ENCODE data around the gene CEBPZOS.
A peak's percentile ranks its signal among the peaks of the same experiment; 100 is the strongest.
"Not testable (repeated sequence)": the region's sequence is repeated elsewhere in the genome, so short reads cannot be mapped to it uniquely, and the experiment has no call there.

Gene CEBPZOS

DNA sequence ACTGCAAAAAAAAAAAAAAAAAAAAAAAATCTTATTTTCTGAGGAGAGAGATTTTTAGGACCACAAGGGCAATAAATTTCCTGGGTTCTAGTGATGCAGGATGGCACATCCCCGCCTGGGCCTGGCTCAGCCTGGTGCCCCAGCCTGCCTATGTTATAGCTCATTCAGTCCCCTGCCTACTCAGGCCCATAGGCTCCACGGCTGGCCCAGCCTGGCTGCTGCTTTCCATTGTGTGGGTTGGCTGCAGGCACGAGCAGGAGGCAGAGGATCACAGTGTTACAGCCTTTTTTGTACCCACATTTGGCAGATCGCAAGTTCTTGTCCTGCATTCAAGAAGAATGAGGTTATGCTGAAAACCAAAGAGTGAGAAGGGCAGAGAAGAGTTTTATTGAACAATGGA is 5.0 kb upstream of the CEBPZOS start:
- no peak overlapping the region for H3K4me3 ChIP-seq (replicated peaks; ENCODE audit: low read depth, low read length)
- TF ChIP-seq, protein P1, sequence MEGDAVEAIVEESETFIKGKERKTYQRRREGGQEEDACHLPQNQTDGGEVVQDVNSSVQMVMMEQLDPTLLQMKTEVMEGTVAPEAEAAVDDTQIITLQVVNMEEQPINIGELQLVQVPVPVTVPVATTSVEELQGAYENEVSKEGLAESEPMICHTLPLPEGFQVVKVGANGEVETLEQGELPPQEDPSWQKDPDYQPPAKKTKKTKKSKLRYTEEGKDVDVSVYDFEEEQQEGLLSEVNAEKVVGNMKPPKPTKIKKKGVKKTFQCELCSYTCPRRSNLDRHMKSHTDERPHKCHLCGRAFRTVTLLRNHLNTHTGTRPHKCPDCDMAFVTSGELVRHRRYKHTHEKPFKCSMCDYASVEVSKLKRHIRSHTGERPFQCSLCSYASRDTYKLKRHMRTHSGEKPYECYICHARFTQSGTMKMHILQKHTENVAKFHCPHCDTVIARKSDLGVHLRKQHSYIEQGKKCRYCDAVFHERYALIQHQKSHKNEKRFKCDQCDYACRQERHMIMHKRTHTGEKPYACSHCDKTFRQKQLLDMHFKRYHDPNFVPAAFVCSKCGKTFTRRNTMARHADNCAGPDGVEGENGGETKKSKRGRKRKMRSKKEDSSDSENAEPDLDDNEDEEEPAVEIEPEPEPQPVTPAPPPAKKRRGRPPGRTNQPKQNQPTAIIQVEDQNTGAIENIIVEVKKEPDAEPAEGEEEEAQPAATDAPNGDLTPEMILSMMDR (IDR thresholded peaks at IDR 0.05; ENCODE audit: low read depth, low read length, missing control alignments), result no peak
- DNase-seq (ENCODE audit: extremely low read depth, low read depth), result no peak

DNA sequence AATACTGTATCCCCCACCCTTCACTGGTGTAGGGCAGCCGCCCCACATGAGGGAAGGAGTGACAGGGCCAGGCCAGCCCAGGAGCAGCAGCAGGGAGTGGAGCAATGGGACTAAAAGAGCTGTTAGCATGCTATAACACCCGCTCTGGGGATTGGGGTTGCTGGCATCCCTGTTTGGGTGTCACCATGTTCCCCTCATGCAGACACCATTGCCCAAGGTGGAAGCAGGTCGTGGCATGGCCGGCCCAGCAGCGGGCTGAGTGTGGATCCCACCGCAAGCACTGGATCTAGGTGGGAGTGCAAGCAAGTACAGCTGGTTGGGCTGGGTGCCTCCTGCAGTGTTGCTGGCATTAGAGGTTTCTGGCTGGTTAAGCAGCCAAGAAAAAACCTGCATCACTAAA is 4.5 kb upstream of the CEBPZOS start:
- TF ChIP-seq, protein P1 (IDR thresholded peaks at IDR 0.05; ENCODE audit: low read depth, low read length, missing control alignments), result no peak
- no peak overlapping the region for H3K4me3 ChIP-seq (replicated peaks; ENCODE audit: low read depth, low read length)
- DNase-seq (ENCODE audit: extremely low read depth, low read depth), result no peak

DNA sequence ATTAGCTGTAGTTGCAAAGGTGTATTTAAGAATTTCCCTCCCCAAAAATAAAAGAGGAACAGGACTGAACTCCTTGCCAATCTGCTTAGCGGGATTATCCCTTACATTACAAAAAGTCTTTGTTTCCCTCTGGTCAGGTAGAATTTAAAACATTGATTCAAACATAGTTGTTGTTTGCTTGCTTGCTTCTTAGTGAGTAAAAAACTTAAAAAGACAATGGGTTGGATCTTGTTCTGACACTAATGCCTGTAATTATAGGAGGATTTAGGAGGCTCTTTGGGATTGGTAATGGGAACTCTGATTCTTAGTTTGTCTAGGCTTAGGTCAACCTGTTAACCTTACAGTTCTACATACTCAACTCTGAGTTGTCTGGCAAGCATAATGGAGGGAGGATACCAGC is 3.7 kb upstream of the CEBPZOS start:
- DNase-seq (ENCODE audit: extremely low read depth, low read depth), result no peak
- TF ChIP-seq, protein P1 (IDR thresholded peaks at IDR 0.05; ENCODE audit: low read depth, low read length, missing control alignments), result no peak
- H3K4me3 ChIP-seq (replicated peaks; ENCODE audit: low read depth, low read length), result no peak overlapping the region

DNA sequence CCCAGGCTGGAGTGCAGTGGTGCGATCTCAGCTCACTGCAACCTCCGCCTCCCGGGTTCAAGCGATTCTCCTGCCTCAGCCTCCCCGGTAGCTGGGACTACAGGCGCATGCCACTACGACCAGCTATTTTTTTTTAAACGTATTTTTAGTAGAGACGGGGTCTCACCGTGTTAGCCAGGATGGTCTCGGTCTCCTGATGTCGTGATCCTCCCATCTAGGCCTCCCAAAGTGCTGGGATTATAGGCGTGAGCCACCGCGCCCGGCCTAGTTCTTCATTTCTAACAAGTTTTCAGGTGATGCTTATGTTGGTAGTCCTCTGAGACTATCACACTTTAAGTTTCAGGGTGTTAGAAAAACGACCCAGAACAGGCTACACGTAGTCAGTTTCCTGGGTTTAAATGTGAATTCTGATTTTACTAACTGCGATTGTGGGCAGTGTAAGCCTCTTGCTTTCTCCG is 405 bp upstream of the CEBPZOS start:
- not testable (repeated sequence) for DNase-seq (ENCODE audit: extremely low read depth, low read depth)
- peak overlapping the region; percentile 91 for H3K4me3 ChIP-seq (replicated peaks; ENCODE audit: low read depth, low read length)

DNA sequence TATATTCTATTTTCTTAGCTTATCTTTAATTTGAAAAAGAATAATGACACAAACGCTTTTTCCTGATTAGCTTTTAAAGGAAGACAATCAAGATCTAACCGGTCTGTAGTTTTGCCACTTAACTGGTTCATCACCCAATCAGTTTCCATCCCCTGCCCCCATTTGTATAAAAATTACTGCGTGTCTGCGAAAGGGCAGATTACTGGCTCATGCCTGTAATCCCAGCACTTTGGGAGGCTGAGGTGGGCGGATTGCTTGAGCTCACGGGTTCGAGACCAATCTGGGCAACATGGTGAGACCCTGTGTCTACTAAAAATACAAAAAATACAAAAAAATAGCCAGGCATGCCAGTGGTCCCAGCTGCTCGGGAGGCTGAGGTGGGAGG is 2.4 kb downstream of the CEBPZOS start:
- H3K4me3 ChIP-seq (replicated peaks; ENCODE audit: low read depth, low read length), result no peak overlapping the region
- DNase-seq (ENCODE audit: extremely low read depth, low read depth), result no peak
- TF ChIP-seq, protein P1 (IDR thresholded peaks at IDR 0.05; ENCODE audit: low read depth, low read length, missing control alignments), result no peak

DNA sequence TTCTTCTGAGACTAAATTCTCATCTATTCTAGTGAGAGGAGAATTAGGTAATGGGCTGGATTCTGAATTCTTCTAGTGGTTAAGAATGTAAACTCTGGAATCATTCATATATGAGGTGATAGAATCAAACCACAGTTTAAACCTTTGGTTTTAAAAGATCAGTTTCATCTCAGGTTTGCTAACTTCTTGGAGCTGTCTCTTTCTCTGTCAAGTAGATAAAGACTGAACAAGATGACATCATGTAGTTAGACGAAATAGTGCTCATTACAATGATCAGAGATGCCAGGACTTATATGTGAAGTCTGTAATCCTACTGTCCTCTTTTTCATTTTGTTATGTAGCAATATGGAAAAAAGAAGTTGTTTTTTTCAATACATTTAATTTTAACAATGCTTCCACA is 4.9 kb downstream of the CEBPZOS start:
- TF ChIP-seq, protein P1 (IDR thresholded peaks at IDR 0.05; ENCODE audit: low read depth, low read length, missing control alignments), result no peak
- DNase-seq (ENCODE audit: extremely low read depth, low read depth), result no peak

DNA sequence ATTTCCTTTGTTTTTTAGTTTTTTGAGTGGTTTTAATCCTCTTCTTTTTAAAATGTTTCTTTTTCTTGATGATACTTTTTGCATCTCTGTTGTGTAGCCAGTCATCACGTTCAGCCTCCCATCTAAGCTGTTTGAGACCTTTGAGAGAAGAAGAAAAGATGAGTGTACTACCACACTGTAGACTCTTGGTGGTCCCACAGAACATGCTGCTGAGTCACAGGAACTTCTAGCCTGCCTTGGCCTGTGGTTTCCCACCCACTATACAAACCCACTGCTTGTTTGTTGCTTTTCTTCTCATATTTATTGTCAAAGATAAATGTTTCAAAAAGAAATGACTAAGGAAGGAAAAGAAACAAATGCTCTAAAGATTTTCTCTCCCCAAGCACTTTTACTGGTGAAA is 5.5 kb downstream of the CEBPZOS start:
- no peak overlapping the region for H3K4me3 ChIP-seq (replicated peaks; ENCODE audit: low read depth, low read length)
- TF ChIP-seq, protein P1 (IDR thresholded peaks at IDR 0.05; ENCODE audit: low read depth, low read length, missing control alignments), result no peak
- DNase-seq (ENCODE audit: extremely low read depth, low read depth), result no peak

More for the DNA sequence above, 4.9 kb downstream of the CEBPZOS start:
- no peak overlapping the region for H3K4me3 ChIP-seq (replicated peaks; ENCODE audit: low read depth, low read length)

Data from HFF-Myc (cell line).